ENCODE measurements around the gene DCDC2B. TPM values are rescaled to one million over a fixed set of nuclear protein-coding genes. Genes with fewer than 3 reads are reported as not detected.
A peak's percentile ranks its signal among the peaks of the same experiment; 100 is the strongest.

The DCDC2B gene
- total and polyA plus RNA-seq, 9 of the 15 experiments (the other 6 are each of a cell fraction or from before 2014, with no cell fraction given): not detected

DNA sequence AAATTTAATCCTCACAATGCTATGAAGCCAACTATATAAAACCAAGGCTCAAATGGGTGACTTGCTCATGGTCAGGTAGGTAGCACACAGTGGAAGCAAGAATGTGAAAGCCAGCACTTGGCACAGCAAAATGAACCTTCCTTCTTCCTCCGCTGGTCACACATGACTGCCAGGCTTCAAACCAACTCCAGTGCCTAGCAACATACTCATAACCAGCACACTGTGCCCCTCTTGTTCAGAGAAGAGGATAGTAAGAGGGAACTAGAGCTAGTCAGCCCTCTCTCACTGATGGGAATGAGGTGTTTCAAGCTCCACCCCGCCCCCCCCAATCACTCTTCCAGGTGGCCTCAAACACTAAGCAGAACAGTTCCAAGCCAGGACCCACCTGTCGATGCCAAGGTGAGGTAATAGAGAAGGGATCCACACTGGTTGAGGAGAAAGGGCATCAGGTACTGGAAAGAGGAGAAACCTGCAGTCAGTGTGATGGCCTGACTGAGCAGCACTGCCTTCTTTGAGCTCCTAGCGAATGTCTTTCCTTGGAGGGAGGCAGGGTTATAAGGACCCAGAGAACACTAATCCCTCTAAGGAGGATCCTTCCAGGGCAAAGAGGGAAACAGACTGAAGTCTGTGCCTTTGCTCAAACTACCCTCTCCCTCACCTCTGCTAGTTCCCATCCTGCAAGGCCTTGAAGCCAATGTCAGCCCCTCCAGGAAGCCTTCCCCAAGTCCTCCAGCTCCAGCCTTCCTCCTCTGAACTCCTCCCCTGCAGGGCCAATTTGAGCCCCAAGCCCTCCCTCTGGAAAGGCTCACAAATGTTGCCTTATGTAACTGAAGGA, 12.1 kb downstream of the DCDC2B start:
- H3K27ac ChIP-seq (ENCODE audit: extremely low read depth, low read depth, low read length): peak overlapping the region; percentile 90
- no TSS peak for BruUV-seq (replicated peaks)
- in situ Hi-C loops (cut with MboI): no loop called here
- peak overlapping the region; percentile 90 for H2AFZ ChIP-seq (ENCODE audit: low read depth, low read length)
- WGBS (ENCODE audit: insufficient coverage, low coverage, missing lambda C conversion rate): 61% methylated on average over 4 of the region's 4 CpGs
- H3K4me3 ChIP-seq: peak overlapping the region; percentile 80
- peak overlapping the region; percentile 94 to 96 for H3K9ac ChIP-seq (ENCODE audit: insufficient read depth in 1 of 2, low read depth in 2 of 2, low read length in 2 of 2)
- ChIA-PET CTCF (ENCODE audit: low intra/inter-chr PET ratio) (interaction anchor here (0.7 kb wide), 1 partner anchor 89 kb away, joined by 3 read pairs; no protein-coding TSS in a partner anchor), POLR2A (interaction anchor here (0.6 to 1.9 kb wide), 9 partner anchors 9 to 151 kb away, joined by 3 to 14 read pairs (median 3); partner anchors contain the start of genes CCDC28B, DCDC2B and MARCKSL1)
- no peaks in the 10 kb centered on the region for H4K20me1 ChIP-seq (replicated peaks; ENCODE audit: control insufficient read depth, insufficient read depth, low read length)
- peaks cover 47% of the 10 kb centered on the region for H3K79me2 ChIP-seq (ENCODE audit: control insufficient read depth, insufficient read depth, low read length)
- no peak for DNase-seq (ENCODE audit: extremely low read depth in 1 of 4, low spot score in 3 of 4)
- FAIRE-seq: no peak
- intact Hi-C loops (cut with micrococcal nuclease): no loop called here
- H3K4me1 ChIP-seq (replicated peaks in 1 of 2; ENCODE audit: control insufficient read depth in 2 of 2, insufficient read depth in 2 of 2, low read length in 2 of 2): peaks cover 22% of the 10 kb centered on the region in 2 experiments; a peak in 4 of 5 replicates
- no peaks in the 10 kb centered on the region for H3K9me1 ChIP-seq (ENCODE audit: control insufficient read depth, insufficient read depth, low read length)
- peaks cover 52% of the 10 kb centered on the region for H3K36me3 ChIP-seq (ENCODE audit: control insufficient read depth, insufficient read depth, low read length)
- no peaks in the 10 kb centered on the region for H3K27me3 ChIP-seq (ENCODE audit: control insufficient read depth in 2 of 2, insufficient read depth in 2 of 2, low read length in 2 of 2)
- H3K9me3 ChIP-seq (replicated peaks; ENCODE audit: control insufficient read depth, insufficient read depth, low read depth, low read length): no peaks in the 10 kb centered on the region
- H3K4me2 ChIP-seq (ENCODE audit: insufficient read depth, low read length): peak overlapping the region; percentile 98
- ATAC-seq: peak; percentile 29
- TF ChIP-seq, protein P1, sequence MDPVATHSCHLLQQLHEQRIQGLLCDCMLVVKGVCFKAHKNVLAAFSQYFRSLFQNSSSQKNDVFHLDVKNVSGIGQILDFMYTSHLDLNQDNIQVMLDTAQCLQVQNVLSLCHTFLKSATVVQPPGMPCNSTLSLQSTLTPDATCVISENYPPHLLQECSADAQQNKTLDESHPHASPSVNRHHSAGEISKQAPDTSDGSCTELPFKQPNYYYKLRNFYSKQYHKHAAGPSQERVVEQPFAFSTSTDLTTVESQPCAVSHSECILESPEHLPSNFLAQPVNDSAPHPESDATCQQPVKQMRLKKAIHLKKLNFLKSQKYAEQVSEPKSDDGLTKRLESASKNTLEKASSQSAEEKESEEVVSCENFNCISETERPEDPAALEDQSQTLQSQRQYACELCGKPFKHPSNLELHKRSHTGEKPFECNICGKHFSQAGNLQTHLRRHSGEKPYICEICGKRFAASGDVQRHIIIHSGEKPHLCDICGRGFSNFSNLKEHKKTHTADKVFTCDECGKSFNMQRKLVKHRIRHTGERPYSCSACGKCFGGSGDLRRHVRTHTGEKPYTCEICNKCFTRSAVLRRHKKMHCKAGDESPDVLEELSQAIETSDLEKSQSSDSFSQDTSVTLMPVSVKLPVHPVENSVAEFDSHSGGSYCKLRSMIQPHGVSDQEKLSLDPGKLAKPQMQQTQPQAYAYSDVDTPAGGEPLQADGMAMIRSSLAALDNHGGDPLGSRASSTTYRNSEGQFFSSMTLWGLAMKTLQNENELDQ (CRISPR knock-in tag; IDR thresholded peaks at IDR 0.05; ENCODE audit: borderline replicate concordance): no peak
- no peak for TF ChIP-seq CREBBP (IDR thresholded peaks at IDR 0.05; ENCODE audit: low read depth, low read length)
- TF ChIP-seq BCOR (IDR thresholded peaks at IDR 0.05): no peak
- TF ChIP-seq POLR2G (IDR thresholded peaks at IDR 0.05; ENCODE audit: low read depth, low read length): no peak
- no peak for TF ChIP-seq SIX5 (IDR thresholded peaks at IDR 0.05; ENCODE audit: borderline replicate concordance in 1 of 2, insufficient read depth in 1 of 2, low read depth in 1 of 2, low read length in 2 of 2)
- TF ChIP-seq ZNF778 (CRISPR knock-in tag; IDR thresholded peaks at IDR 0.05): no peak
- TF ChIP-seq ZC3H4 (CRISPR knock-in tag; IDR thresholded peaks at IDR 0.05; ENCODE audit: borderline replicate concordance): peak; percentile 69; the same call in 1 of the 2 replicates
- 0 out of 2 replicates have a peak, but pooled peaks have one; percentile 19 for TF ChIP-seq ZNF76 (CRISPR knock-in tag; IDR thresholded peaks at IDR 0.05; ENCODE audit: borderline replicate concordance)
- TF ChIP-seq ZNF695 (CRISPR knock-in tag; IDR thresholded peaks at IDR 0.05): no peak
- no peak for TF ChIP-seq HIVEP1 (CRISPR knock-in tag; IDR thresholded peaks at IDR 0.05)
- TF ChIP-seq BRD9 (IDR thresholded peaks at IDR 0.05; ENCODE audit: low read depth, partially characterized antibody): peak; percentile 28
- 0 out of 2 replicates have a peak, but pooled peaks have one; percentile 8 for TF ChIP-seq NR2C2 (CRISPR knock-in tag; IDR thresholded peaks at IDR 0.05)
- no peak for TF ChIP-seq NR2C2 (tag; IDR thresholded peaks at IDR 0.05)
- TF ChIP-seq DMBX1 (CRISPR knock-in tag; IDR thresholded peaks at IDR 0.05; ENCODE audit: borderline replicate concordance): 0 out of 2 replicates have a peak, but pooled peaks have one; percentile 25
- TF ChIP-seq LEF1 (IDR thresholded peaks at IDR 0.05): no peak
- no peak for TF ChIP-seq HDAC2 (IDR thresholded peaks at IDR 0.05)
- peak; percentile 65; the same call in 1 of the 2 replicates for TF ChIP-seq GTF2E2 (tag; IDR thresholded peaks at IDR 0.05)
- TF ChIP-seq TBP (optimal IDR thresholded peaks at IDR 0.05; ENCODE audit: low read depth, low read length): no peak
- TF ChIP-seq ZNF23 (CRISPR knock-in tag; IDR thresholded peaks at IDR 0.05): no peak
- TF ChIP-seq STAT5A (IDR thresholded peaks at IDR 0.05; ENCODE audit: borderline replicate concordance, low read length): no peak
- TF ChIP-seq NFATC3 (IDR thresholded peaks at IDR 0.05): no peak
- no peak for TF ChIP-seq NR4A1 (CRISPR knock-in tag; IDR thresholded peaks at IDR 0.05)
- TF ChIP-seq NR4A1 (tag; IDR thresholded peaks at IDR 0.05): no peak

Measured in K562 (cell line).